Measurements from ENCODE around the gene PRKCG.
A peak's percentile ranks its signal among the peaks of the same experiment; 100 is the strongest.
"Not testable (repeated sequence)": the region's sequence is repeated elsewhere in the genome, so short reads cannot be mapped to it uniquely, and the experiment has no call there.

PRKCG gene

DNA sequence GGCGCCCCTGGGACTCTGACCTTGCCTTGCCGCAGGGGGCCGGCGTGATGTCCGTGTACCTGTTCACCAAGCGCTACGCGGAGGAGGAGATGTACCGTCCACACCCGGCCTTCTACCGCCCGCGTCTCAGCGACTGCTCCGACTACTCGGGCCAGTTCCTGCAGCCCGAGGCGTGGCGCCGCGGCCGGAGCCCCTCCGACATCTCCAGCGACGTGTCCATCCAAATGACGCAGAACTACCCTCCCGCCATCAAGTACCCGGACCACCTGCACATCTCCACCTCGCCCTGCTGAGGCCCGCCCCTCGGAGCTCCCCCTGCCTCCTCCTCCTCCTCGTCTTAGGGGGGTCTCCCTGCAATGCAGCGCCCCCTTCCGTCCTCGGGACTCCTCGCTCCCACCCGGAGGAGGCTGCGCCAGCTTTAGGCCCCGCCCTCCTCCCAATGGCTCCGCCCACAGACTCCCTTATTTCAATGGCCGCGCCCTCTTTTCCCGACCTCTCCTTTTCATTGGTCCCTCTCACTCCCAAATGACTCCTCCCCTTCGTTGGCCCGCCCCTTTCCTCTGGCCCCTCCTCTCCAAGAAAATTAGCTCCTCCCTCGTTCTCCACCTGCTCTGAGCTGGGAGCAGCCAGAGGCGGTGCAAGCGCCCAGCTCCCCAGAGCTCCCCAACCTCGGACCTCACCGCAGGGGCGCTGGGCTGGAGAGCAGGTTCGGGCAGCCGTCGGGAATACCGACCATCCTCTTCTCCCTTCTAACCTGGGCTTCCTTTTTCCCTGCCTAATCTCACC lies 60.2 kb downstream of the PRKCG start:
- TF ChIP-seq, protein P1, sequence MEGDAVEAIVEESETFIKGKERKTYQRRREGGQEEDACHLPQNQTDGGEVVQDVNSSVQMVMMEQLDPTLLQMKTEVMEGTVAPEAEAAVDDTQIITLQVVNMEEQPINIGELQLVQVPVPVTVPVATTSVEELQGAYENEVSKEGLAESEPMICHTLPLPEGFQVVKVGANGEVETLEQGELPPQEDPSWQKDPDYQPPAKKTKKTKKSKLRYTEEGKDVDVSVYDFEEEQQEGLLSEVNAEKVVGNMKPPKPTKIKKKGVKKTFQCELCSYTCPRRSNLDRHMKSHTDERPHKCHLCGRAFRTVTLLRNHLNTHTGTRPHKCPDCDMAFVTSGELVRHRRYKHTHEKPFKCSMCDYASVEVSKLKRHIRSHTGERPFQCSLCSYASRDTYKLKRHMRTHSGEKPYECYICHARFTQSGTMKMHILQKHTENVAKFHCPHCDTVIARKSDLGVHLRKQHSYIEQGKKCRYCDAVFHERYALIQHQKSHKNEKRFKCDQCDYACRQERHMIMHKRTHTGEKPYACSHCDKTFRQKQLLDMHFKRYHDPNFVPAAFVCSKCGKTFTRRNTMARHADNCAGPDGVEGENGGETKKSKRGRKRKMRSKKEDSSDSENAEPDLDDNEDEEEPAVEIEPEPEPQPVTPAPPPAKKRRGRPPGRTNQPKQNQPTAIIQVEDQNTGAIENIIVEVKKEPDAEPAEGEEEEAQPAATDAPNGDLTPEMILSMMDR (IDR thresholded peaks at IDR 0.05; ENCODE audit: extremely low read depth, insufficient read depth, missing control alignments) = no peak
- no peak for DNase-seq (ENCODE audit: low spot score)
- in situ Hi-C loops (cut with MboI; ENCODE audit: low pct_unique_long_range_greater_than_20kb, low sequenced_read_pairs, unreplicated experiment) = no loop called here

DNA sequence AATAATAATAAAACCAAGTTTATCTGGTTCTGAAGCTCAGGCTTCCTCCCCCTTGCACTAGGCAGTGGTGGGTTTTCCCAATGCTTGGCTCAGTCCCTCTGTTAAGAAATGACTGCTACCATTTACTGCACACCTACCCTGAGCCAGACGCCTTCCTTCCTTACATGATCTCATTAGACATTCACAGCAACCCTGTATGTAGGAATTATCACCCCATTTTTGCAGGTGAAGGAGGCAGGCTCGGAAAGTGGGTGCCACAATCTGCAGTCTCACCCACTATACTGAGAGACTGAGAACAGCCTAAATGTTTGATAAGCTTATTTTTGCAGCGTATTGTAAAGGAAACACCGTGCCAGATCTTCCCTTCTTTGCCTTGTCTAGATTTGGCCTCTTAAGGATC lies 62.4 kb downstream of the PRKCG start:
- TF ChIP-seq, protein P1 (IDR thresholded peaks at IDR 0.05; ENCODE audit: extremely low read depth, insufficient read depth, missing control alignments) = no peak
- DNase-seq (ENCODE audit: low spot score) = no peak
- in situ Hi-C loops (cut with MboI; ENCODE audit: low pct_unique_long_range_greater_than_20kb, low sequenced_read_pairs, unreplicated experiment) = no loop called here

DNA sequence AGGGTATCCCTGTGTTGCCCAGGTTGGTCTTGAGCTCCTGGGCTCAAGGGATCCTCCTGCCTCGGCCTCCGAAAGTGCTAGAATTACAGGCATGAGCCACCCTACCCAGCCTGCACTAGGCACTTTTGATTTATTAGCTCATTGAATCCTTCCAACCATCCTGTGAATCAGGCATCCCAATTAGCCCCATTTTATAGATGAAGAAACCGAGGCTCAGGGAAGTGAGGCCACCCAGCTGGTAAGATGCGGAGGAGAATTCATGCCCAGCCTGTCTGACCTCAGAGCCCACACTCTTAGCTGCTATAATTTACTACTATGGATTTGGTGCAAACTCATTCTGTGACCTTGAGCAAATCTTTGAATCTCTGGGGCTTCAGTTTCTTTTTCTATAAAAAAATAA lies 62.9 kb downstream of the PRKCG start:
- in situ Hi-C loops (cut with MboI; ENCODE audit: low pct_unique_long_range_greater_than_20kb, low sequenced_read_pairs, unreplicated experiment) = no loop called here
- DNase-seq (ENCODE audit: low spot score) = no peak
- TF ChIP-seq, protein P1 (IDR thresholded peaks at IDR 0.05; ENCODE audit: extremely low read depth, insufficient read depth, missing control alignments) = no peak

DNA sequence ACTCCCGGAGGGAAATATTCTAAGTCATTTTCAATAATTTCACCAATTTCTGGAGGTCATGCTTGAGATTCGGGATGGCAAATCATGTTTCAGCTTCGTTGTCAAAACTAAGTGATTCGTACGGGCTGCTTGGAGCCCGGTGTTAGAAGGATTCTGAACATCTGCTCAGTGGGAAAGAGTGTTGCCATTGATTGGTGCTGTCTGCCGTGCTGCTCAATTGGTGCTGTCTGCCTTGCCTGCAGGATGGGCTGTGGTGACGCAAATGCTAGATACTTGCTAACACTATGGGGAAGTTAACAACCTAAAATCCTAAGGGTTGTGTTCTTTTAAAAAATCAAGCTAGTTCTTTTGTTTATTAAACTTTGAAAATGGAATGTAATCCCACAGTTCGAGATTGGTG lies 63.4 kb downstream of the PRKCG start:
- in situ Hi-C loops (cut with MboI; ENCODE audit: low pct_unique_long_range_greater_than_20kb, low sequenced_read_pairs, unreplicated experiment) = no loop called here
- TF ChIP-seq, protein P1 (IDR thresholded peaks at IDR 0.05; ENCODE audit: extremely low read depth, insufficient read depth, missing control alignments) = no peak
- DNase-seq (ENCODE audit: low spot score) = no peak

DNA sequence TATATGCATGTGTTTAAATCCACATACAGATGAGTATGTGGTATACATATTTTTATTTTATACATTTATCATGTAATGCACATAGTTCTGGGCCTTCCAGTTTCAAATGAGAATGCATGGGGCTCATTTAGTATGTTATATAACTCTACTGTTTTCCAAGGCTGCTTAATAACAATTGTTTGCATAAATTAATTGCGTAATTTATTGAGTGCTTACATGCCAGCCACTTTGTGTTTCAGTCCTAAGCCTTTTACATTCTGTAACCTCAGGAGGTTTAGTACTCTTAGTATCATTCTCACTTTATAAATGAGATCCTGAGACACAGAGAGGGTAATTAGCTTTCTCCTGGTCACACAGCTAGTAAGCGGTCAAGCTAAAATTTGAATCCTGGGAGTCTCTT lies 64.0 kb downstream of the PRKCG start:
- DNase-seq (ENCODE audit: low spot score) = no peak
- in situ Hi-C loops (cut with MboI; ENCODE audit: low pct_unique_long_range_greater_than_20kb, low sequenced_read_pairs, unreplicated experiment) = no loop called here
- TF ChIP-seq, protein P1 (IDR thresholded peaks at IDR 0.05; ENCODE audit: extremely low read depth, insufficient read depth, missing control alignments) = no peak

DNA sequence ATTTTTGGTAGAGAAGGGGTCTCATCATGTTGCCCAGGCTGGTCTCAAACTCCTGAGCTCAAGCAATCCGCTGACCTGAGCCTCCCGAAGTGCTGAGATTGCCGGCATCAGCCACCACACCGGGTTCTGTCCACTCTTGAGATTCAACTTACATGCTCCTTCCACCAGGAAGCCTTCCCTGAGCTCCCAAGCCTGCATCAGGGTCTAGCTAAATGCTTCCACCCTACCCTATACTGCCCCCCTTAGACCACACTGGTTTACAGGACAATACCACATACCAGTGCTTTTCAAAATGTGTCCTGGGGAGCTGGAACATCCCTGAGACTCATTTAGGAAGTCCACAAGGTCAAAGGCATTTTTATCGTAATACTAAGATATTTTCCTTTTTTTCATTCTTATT lies 65.6 kb downstream of the PRKCG start:
- no peak for DNase-seq (ENCODE audit: low spot score)

DNA sequence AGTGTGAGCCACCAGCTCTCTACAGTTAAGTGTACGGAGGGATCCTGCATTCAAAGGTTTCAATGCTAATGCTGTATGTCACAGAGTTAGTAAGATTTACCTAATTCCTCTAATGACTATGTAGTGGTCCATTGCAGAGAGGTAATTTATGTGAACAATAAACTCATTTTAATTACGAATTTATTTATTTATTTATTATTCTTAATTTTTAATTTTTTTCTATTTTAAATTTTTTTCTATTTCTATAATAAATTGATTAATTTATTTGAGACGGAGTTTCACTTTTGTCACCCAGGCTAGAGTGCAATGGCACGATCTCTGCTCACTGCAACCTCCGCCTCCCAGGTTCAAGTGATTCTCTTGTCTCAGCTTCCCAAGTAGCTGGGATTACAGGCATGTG lies 66.6 kb downstream of the PRKCG start:
- in situ Hi-C loops (cut with MboI; ENCODE audit: low pct_unique_long_range_greater_than_20kb, low sequenced_read_pairs, unreplicated experiment); DNase-seq (ENCODE audit: low spot score): not testable (repeated sequence)

More for the DNA sequence above, 65.6 kb downstream of the PRKCG start:
- TF ChIP-seq, protein P1 (IDR thresholded peaks at IDR 0.05; ENCODE audit: extremely low read depth, insufficient read depth, missing control alignments) = peak; percentile 2
- in situ Hi-C loops (cut with MboI; ENCODE audit: low pct_unique_long_range_greater_than_20kb, low sequenced_read_pairs, unreplicated experiment) = no loop called here
